GM21576 (cell line): ENCODE measurements around the gene CCDC47.

Source experiments
- ATAC-seq: cut with Tn5 transposase; IDR thresholded peaks from one replicate; pipeline ENCODE4 v1.9.1; 2021; ENCODE audit warnings: mild to moderate bottlenecking, moderate library complexity; ENCODE audit not compliant: unreplicated experiment

Gene CCDC47

DNA sequence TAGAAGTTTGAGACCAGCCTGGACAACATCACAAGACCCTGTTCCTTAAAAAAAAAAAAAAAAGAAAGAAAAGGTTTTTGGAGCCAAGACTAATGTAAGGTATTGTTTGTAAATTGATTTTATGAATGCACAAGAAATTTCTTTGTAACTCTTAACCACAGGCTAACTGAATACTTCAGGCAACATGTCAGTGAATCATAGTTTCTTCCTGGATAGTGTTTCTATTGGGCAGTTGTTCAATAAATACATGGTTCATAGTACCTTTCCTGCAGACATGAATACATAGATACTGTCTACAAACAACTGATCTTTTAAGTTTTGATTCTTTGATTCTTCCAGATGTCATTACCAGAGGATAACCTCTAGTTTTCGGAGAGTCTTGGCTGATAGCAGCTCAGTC is 12.2 kb upstream of the CCDC47 start:
- no peak for ATAC-seq

DNA sequence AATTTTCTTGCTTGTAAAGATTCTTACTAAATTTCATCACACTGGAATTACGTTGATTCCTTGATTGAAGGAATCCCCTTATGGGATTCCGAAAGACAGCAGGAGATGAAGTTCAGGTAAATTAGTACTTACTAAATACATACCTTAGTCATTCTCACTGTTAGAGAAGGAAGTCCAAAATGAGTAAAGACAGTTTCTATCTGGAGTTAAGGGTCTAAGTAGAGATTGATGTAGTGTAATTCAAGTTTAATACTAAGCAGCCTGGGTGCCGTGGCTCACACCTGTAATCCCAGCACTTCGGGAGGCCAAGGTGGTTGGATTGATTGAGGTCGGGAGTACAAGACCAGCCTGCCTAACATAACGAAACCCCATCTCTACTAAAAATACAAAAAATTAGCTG is 10.1 kb upstream of the CCDC47 start:
- ATAC-seq = no peak

DNA sequence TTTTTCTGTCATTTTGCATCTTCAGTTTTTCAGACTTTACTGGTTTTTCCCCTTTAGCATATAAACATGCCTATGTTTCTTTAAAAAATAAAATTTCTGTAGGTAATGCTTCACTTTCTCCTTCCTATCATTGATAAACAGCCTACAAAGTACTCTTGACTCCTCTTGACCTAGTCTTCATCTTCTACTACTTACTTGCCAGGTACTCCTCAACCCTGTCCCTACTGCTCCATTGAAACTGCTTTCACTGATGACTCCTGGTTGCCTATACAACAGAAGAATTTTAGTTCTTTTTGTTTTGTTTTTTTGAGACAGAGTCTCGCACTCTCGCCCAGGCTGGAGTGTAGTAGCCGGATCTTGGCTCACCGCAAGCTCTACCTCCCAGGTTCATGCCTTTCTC is 7.5 kb upstream of the CCDC47 start:
- no peak for ATAC-seq

DNA sequence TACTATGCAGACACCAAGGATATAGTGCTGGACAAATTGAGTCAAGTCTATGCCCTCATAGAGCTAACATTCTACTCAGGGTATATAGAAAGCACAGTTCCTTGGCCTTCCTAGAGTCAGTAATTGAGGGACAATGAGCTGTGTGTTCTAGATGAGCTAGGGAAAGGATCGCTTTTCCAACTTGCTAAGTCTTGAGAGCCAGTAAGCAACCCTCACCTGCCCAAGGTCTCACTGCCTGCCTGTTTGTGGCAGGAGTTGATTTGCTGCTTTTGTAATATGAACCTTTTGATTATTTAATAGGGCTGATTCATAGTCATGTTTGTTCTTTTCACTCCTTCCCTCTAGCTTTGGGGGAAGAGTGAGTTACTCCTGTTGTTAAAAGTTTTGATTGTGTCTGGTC is 7.1 kb upstream of the CCDC47 start:
- ATAC-seq = no peak

DNA sequence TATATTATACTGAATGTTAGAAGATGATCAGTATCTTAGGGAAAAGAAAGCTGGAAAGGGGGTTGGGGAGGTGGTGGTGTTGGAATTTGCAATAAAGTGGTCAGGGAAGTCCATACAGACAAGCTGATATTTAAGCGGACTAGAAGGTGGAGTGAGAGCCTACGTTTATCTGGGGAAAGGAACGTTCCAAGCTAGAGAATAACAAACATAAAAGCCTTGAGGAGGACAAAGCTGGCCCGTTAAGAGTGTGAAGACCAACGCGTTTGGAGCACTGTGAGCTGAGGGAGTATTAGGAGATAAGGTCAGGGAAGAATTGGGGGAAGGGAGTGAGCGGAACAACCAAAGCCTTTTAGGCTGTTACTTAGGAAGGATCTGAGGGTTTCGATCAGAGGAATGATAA is 2.0 kb upstream of the CCDC47 start:
- ATAC-seq = no peak

DNA sequence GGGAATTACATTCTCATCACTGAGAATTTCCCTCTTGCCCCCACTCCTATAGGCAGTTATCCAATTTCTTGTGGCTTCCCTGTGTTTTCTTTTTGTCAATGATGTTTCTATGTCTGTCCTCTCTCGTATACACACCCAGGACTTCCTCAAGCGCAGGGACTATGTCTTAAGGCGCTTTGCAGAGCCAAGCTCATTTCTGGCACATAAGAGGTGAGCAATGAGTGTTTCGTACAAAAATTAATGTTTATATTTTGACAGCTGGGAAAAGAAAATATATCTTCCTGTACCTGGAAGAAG is 1.5 kb upstream of the CCDC47 start:
- ATAC-seq = no peak

DNA sequence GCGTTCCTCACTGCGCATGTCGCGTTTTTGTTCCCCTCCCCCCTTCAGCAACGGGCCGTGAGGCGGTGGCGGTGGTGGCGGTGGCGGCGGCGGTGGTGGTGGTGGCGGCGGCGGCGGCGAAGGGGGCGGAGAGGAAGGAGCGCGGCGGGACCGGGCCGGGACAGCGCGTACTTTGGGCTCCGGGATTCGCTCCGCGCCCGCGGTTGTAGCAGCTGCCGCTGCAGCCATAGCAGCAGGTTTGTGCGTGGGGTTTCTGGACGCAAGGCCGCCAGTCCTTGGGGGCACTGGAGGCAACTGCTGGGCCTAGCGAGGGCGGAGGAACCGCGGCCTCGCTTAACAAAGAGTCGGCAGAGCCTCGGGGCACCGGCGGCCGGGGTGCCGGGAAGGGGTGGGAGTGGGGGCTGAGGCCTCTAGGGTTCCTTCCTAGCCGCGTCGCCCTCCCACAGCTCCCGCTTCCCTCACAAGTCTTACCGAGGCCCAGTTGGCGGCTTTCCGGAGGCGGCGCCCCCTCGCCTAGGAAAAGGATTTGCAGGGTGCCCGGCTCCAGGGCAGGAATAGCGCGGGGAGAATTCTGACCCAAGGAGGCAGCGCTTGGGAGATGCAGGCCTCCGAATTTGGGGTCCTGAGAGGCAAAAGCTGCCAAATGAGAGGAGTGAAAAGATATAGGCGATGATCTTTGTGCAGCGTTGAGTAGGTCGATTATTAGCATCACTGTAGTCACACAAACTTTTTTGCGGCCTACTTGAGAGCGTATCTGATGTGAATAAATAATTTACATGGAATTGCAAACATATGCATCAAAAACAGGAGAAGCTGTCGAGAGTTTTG is 958 bp upstream of the CCDC47 start, which contains the start of gene DDX42:
DDX42 (plus strand) TSS at position 30 of the 828 bp plus-strand sequence. CDS start 12,880 bp downstream, outside the sequence.
- ATAC-seq = peak; percentile 3

DNA sequence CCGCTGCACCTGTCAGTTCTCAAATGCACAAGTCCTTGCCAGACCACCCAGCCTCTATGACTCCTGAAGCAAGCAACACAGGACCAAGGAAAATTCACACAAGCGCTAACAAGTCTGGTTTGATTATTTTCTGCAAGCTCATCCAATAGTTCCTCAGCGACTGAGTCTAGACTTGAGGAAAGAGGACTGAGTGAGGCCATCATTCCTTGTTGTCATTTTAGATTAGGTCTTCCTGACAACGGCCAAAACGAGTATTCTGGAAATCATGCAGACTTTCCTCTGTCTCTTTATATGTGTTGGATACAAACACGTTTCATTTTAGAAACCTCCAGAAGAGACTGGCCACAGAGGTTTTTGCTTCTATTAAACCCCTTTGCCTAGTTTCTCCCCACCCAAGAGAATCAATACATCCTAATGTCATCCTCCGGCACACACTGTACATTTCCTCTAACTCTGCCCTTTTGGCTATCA is 561 bp downstream of the CCDC47 start:
- ATAC-seq = no peak

DNA sequence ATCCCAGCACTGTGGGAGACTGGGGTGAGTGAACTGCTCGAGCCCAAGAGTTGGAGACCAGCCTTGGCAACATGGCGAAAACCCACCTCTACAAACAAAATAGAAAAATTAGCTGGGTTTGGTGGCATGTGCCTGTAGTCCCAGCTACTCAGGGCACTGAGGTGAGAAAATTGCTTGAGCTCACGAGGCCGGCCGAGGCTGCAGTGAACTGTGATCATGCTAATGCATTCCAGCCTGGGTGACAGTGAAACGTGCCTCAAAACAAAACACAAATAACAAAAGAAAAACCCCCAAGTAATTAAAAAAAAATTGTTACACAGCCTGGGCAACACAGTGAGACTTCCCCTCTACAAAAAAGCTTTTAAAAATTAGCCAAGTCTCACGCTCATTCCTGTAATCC is 5.0 kb downstream of the CCDC47 start:
- no peak for ATAC-seq

DNA sequence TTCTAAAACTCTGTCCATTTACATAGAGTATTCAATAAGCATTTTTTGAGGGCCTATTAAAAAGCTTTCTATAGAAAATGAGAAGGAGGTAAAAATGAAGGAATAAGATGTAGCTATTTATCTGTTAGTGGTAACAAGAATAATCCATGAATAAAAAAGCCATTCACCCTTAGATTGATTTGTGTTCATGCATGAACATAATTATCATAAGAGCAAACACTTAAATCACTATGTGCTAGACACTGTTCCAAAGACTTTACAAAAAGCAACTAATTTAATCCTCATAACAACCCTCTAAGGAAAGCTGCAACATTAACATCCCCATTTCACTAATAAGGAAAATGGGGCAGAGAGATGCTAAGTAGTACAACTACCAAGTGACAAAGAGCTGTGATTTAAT is 6.6 kb downstream of the CCDC47 start:
- no peak for ATAC-seq

DNA sequence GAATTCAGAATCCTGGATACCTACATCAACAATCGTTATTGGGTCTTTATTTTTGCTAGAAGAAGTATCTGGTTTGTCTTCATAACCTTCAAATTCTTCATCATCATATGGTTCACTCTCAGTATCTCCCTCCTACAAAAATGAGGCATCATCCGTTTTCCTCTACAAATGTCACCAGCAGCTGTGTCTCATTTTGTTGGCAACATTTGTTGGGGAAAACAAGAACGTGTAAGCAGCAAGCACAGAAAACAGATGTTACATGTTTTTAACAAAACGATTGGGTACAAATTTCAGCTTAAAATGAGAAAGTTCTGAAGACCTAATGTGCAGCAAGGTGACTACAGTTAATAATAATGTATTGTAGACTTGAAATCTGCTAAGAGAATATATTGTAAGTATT is 8.7 kb downstream of the CCDC47 start:
- ATAC-seq = no peak

DNA sequence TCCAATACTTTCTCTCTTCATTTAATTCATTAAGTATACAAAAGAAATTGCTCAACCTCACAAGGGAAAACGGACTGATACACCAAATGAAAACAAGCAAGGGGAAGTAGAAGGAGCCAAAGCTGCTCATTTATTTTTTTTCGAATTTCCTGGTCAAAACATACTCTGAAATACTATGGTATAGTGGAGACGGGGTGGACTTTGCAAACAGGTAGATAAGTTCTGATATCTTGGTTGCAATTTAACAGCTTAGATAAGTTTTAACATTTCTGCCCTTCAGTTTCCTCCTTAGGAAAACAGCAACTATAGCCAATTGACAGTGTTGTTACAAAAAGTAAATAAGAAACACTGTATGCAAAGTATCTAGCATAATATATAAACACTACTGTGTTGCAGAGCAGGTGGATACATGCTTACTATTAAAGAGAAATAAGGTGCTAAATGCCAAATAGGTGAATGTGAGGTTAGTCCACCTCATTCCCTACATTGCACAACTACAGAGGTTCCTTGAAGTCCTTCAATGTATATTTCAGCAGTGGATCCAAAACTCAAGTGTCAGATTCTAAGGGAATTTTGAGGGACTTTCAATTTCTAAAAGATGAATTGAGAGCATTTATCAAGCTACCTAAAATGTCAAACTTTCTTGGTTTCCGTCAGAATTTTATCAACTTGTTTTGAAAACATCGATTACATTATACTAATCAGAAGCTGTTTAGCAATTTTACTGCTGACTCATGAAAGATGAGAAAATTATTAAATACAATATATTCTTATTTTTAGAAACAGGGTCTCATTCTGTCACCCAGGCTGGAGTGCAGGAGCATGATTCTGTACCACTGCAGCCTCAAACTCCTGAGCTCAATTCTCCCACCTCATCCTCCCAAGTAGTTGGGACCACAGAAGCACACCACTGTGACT is 11.0 kb downstream of the CCDC47 start:
- ATAC-seq = no peak

DNA sequence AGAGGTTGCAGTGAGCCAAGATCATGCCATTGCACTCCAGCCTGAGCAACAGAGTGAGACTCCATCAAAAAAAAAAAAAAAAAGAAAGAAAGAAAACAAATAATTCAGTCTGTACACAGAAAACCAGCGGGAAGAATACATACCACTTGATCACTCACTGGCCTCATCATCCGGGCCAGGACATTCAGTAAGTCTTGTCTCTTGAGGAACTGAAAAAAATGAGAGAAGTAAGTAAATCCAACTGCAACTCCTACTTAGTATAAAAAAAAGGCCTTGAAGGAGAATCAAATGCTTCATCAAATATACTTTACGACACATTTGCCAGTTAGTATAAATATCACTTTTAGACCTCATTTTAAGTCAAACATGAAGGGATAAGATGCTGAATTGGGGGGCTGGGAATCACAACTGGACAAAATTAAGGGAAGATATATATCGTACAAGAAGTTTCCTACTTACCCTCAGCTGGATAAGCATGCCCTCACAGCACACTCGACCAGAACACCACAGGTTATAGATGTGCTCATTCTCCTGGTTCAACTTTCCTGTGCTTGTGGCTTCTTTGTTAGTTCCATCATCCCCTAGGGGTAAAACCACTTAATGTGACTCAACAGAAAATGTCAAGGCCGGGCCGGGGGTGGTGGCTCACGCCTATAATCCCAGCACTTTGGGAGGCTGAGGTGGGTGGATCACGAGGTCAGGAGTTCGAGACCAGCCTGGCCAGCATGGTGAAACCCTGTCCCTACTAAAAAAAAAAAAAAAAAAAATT is 12.4 kb downstream of the CCDC47 start:
- ATAC-seq = no peak

DNA sequence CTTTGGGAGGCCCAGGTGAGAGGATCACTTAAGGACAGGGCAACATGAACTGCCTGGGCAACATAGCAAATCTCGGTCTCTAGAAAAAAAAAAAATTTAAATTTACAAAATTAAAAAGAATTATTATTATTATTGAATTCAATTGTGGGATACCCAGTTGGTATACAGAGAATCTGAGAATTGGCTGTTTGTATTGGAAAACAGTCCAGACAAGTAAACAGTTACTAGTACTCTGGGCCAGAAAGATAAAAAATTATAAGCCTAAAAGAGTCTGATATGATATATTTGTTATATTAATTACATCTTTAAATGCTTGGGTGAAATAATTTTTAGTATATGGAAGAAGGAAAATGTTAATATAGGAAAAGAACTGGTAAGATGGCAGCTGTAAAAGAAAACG is 15.0 kb downstream of the CCDC47 start:
- no peak for ATAC-seq

DNA sequence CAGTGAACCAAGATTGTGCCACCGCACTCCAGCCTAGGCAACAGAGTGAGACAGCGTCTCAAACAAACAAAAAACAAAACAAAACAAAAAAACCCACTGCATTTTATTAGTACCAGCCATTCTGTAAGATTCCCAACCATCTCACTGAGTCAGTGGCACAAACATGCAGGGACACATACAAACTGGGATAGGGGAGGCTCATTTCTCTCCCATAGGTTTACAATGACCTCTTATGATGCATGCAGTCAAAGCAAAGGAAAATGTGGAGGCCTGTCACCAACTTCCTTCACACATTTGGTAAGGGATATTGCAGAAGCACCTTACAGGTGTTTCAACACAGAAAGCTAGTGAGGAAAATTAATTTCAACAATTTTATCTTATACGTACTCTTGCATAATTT is 19.4 kb downstream of the CCDC47 start:
- ATAC-seq = no peak

DNA sequence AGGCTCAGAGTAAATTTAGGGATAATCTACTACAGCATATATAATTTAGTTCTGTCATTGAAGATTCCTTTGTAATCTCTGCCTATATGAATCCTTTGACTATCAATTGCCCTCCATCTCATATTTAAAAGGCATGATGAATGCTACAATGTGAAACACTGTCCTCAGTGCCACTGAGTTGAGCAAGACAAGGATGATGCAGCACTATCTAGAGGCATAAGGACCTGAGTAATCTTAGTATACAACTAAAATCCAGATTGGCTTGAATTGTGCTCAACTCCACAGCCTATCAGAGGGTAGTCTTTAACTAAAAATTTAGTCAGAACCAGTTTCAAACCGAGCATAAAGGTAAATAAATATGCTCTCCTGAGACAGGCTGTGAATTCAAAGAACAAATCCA is 20.2 kb downstream of the CCDC47 start:
- ATAC-seq = no peak

DNA sequence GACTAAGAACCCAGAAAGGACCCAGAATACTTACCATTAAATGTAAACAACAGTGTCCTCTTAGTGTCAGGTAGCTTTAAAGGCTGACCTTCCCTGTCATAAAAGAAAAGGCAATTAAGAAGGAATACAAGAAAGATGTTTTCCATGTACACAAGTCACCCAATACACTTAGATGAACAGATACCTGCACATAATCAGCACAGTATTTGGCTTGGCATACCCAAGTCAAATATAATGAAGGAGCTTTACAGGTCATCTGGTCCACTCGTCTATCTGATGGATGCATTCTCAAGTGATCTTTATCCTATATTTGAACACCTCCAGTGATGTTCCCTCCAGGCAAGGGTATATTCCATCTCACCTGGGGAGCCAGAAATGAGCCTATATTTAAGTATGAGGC is 20.7 kb downstream of the CCDC47 start:
- ATAC-seq = no peak

DNA sequence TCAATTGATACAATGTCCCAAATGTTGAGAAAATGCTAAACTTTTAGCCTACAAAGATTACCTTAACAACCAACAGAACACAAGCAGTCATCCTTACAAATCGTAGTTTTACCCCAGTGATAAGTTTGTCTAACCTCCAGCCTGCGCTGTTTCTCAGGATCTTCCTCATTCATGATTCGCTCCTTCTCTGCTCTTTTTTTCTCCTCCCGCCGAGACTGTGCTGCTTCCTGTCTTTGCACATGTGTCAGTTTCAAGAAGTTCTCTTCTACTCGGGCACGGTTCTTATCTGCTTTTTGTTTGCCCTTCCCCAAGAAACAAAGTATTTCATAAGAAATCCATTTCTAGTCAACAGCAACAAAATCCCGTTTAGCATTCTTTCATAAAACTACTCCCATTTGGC is 21.6 kb downstream of the CCDC47 start:
- no peak for ATAC-seq

DNA sequence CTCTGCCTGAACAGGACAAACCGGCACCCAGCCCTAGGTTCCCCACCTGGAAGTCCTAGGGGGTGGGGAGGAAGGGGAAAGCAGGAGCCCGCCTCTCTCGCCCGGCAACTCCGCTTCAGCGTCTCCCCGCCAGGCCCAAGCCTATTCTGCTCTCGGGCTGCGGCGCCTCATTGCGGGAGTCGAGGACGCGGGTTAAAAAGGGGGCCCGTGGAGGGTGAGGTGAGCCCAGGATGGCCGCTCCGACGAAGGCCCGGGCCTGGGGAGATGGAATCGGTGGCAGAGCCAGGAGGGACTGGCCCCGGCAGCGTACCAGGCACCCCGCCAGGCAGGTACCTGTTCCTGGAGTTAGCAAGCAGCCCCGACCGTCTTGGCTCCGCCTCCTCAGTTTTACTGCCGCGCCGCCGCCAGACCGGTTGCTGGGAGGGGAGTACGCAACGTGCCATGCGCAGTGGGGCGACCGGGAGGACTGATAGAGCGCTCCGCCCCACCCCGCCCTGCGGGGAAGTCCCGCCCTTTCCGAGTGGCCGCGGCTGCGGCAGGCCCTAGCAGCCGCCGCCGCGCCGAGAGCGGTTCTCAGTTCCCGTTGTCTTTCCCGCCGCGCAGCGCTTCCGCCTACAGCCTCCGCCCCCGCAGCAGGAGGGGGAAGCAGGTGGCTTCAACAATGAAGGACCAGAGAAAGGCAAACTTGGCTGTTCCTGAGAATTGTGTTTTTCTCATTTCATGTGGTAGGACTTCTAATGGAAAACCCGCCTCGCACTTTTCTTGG is 31.8 kb downstream of the CCDC47 start, which contains the start of gene STRADA:
STRADA (minus strand) TSS at position 392 of the 766 bp plus-strand sequence. CDS start 13,430 bp downstream, outside the sequence.
- peak; percentile 83 for ATAC-seq

DNA sequence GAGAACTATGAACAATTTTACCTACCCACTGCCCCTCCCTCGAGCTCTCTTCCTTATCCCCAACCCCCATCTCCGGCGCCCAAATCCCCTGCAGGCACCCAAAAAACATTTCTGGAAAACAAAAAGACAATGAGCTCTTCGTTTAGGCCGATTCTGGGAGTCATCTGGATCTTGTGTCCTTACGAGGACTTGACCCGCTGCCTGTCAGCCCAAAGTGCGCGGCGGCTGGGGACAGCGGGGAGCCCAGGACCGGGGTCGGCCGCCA is 32.3 kb downstream of the CCDC47 start:
- ATAC-seq = peak; percentile 13
